IPS-18c (cell line): Measurements from ENCODE around the gene RIT2.

Experiments used
- H3K4me3 ChIP-seq: 2 replicates; pipeline ENCODE4 v1.7.0; 2013; ENCODE audit warnings: low read depth, mild to moderate bottlenecking, low read length, moderate library complexity; ENCODE audit not compliant: insufficient read depth
- H3K9me3 ChIP-seq: one replicate; pipeline ENCODE4 v1.6.1; 2013; ENCODE audit warnings: mild to moderate bottlenecking, low read length, moderate library complexity; ENCODE audit not compliant: control insufficient read depth, insufficient read depth

The RIT2 gene

DNA sequence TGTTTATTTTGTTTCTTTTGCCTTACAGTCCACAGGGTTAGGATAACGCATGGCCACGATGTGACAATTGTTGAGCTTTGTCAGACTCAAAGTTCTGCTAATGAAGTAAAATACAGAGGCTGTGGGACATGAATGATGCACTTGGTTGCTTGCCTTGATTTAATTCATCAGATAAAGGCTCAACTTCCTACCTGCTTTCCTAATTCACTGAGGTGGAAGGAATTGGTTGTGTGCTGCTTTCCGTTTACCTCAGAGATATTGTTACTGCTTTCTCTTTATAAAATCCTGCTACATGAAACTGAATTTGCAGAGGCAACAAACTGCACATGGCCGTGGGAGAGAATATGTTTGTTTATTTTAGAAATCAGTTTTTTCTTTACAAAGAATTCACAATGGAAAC, 6.6 kb downstream of the RIT2 start:
- Histone ChIP-seq H3K4me3 (no peak overlapping the region), H3K9me3 (no peaks in the 10 kb centered on the region)

DNA sequence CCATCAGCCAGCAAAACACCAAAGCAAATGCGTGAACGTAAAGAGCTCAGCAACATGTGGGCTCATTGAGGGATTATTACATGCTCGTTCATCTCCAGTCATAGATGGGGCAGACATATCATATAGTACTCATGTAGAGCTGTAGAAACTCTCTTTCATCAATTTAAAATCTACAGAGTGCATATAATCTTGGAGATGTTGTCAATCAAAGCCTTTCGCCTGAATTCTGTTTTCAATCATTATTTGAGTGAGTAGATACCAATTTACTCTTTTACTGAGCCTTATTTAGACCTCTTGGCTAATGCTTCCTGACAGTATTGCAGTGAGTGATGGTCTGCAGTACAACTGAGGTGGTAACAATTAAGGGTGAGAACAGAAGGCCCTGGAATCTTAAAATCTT, 7.0 kb downstream of the RIT2 start:
- no peaks in the 10 kb centered on the region for H3K9me3 ChIP-seq
- H3K4me3 ChIP-seq: no peak overlapping the region

DNA sequence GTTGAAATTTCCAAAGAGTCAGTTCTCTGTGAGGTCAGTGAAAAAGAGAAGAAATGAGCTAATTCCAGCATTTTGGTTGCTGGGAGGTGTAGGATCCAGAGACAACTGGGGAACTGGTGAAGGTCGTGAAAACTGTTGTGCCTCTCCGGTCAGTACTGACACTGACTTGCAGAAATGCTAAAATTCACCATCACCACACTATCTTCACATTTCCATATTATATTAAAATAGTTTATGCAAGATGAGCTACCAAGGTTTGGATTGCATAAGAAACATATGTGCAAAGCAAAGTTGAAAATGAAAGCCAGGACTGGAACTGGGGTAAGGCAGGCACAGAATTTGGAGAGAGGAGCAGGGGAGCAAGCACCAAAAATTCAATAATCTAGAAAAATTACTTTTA, 21.8 kb downstream of the RIT2 start:
- no peak overlapping the region for H3K4me3 ChIP-seq
- H3K9me3 ChIP-seq: no peaks in the 10 kb centered on the region

DNA sequence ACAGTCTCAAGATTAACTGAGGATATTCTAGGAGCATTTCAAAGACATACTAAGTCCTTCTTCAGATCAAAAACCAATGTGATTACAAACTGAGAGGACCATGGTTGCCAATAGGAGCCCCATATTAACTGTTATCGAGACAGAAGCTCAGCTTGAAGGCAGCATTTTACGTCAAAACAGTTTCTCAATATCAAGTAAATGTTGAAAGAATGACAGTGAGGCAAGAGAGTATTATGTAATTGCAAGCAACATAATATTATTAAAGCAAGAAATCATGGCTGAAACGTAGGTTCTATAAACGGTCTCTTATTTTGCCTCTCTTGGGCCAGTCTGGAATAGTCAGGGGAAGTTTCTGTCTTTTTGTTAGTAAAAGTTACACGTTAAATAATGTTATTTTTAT, 22.9 kb downstream of the RIT2 start:
- no peaks in the 10 kb centered on the region for H3K9me3 ChIP-seq

DNA sequence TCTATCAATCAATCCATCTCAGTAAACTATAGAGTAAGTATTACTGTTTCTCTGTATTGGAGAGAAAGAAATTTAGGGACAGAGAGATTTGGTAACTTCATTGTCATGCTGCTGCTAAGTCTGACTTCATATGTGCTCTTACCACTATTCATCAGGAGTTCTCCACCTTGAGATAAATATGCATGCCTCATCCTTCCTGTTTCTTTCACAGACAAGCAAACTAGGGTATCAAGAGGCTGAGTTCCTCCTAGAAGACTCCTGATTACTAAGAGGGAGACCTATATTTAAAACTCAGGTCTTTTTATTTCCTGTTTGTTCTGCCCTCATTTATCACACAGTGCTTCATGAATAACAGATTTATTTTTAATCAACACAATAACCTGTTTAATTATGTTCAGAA, 34.1 kb downstream of the RIT2 start:
- H3K9me3 ChIP-seq: no peaks in the 10 kb centered on the region
- no peak overlapping the region for H3K4me3 ChIP-seq

More for the DNA sequence above, 22.9 kb downstream of the RIT2 start:
- H3K4me3 ChIP-seq: no peak overlapping the region

DNA sequence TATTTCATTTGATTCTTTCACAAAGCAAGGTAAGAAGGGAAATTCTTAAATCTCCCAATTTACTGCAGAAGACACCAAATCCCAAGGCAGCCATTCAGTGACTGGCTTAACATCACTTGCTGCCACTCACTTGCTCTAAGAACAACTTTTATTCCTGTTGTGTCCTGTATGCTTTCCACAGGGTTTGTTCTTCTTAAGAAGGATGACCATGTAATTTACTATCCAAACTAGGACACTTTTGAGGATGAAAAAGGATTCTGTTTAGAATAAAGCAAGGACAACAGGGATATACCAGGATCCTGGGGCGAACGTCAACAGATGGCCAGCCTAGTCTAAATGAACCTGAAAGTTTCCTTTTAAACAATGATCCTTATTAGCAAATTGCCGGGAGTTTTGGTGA, 34.8 kb downstream of the RIT2 start:
- Histone ChIP-seq H3K9me3 (no peaks in the 10 kb centered on the region), H3K4me3 (no peak overlapping the region)

DNA sequence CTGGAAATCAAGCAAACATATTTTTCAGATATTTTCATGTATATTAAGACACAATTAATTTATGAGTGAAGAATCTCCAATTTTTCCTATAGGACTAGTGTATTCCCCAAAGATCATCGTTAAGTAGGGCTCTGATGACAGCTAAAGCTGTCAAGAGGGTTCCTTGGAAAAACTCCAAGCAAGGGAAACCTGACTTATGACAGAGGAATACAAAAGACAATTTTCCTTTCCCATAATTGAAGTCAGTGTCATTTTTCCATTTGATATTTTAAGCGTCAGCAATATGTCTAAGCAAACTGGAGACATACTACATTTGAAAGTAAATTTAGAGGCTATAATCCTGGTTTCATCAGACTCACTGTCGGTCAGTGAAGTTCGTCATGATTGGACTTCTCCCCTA, 36.1 kb downstream of the RIT2 start:
- Histone ChIP-seq H3K9me3 (no peaks in the 10 kb centered on the region), H3K4me3 (no peak overlapping the region)

DNA sequence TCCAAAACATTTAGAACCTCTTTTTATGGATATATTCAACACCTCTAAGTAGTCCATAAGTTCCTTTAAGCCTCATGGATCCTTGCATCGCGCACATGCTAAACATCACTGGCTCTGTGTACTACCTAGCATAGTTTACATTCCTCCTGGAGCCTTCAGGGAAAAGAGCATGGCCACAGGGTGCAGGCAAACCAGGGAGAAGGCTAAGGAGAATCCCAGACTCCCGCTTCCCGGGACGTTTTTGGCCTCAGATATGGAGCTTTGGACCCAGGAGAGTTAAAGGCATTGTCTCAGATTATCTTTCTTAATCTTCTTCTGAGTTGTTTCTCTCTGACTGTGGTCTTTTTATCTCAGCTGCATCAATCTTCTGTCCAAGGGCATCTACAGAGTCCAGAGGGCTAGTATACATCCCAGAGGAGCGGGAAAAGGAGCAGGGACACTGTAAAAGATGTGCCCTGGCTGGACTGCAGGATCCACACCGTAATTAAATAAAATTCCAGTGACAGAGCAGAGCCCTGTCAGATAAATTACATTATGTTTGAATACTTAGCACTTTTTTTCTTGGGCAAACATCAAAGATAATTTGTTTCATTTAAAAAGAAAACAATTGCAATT, 36.9 kb downstream of the RIT2 start:
- H3K4me3 ChIP-seq: no peak overlapping the region
- no peaks in the 10 kb centered on the region for H3K9me3 ChIP-seq

DNA sequence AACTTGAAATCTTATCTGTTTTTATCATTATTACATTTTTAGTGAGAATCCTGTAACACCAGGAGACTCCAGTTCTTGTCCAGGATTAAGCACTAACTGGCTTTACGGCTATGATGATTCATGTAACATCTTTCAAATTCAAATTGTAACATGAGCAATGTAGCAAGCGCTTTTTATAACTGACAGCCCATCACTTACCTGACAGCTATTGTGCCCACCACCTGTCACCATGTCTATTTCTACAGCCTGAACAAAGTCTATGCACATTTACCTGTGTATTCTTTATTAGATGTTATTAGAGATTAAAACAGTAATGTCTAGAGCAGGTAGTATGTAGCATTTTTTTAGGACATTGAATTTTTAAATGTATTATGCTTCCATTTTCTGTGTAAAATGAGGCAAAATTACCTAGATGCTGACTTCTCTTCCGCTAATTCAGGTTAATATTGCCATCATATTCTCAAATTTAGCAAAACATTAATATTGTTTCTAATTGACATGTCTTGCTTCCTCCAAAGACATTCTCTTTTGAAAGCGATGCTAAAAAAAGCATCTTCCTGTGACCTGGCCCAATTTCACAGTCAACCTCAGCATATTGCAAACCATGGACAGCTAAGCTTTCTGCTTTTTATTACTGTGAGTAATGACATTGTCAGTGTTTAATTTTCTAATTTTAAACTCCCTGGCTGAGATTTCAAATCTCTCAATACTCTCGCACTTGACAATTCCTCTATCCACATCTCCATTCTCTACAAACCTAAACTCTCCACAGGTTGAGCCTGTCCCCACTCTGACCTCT, 37.8 kb downstream of the RIT2 start:
- Histone ChIP-seq H3K9me3 (no peaks in the 10 kb centered on the region), H3K4me3 (no peak overlapping the region)

DNA sequence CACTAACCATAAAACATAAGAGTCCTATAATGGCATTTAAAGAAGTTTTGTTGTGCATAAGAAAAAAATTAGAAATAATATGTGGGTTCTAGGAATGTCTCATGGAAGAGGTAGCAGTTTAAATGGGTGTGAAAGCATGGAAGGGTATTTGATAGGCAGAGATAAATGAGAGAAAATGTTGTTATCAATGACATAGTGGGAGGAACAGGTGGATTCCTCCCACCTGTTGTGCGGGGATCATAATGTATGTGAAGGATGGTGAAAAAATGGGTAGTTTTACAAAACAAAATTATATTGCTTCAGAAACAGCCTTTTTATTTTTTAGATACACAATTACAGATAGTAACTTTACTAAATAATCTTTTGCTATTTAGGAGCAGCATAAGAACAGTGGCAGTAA, 41.7 kb downstream of the RIT2 start:
- Histone ChIP-seq H3K9me3 (no peaks in the 10 kb centered on the region), H3K4me3 (no peak overlapping the region)

DNA sequence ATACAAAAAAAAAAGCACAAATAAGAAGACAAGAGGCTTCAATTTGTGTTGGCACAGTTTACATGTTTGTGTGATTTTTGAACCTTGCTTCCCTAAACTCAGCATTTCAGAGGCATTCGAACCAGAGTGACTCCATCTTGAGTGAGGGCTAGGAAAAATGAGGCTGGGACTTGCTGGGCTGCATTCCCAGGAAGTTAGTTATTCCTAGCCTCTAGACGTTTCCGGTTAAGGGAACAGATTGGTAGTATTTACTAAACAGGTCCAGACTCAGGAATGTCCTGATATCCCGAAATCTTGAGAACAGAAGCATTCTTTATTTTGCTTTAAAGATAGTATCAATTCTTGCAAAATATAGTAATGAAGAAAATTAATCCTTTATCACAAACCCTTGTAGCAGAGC, 46.7 kb downstream of the RIT2 start:
- no peaks in the 10 kb centered on the region for H3K9me3 ChIP-seq
- no peak overlapping the region for H3K4me3 ChIP-seq

DNA sequence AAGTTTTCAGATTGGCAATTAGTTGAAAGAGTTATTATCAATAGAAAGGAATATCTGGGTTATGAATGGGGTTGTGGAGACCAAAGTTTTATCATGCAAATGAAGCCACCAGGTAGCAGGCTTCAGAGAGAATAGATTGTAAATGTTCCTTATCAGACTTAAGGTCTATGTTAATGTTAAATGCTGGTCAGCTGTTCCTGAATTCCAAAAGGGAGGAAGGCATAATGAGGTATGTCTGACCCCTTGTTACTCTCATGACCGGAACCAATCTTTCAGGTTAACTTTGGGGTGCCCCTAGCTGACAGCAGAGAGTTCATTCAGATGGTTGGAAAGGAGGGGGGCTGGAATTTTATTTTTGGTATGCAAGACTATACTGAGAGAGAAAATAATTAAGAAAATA, 47.9 kb downstream of the RIT2 start:
- Histone ChIP-seq H3K9me3 (no peaks in the 10 kb centered on the region), H3K4me3 (no peak overlapping the region)

DNA sequence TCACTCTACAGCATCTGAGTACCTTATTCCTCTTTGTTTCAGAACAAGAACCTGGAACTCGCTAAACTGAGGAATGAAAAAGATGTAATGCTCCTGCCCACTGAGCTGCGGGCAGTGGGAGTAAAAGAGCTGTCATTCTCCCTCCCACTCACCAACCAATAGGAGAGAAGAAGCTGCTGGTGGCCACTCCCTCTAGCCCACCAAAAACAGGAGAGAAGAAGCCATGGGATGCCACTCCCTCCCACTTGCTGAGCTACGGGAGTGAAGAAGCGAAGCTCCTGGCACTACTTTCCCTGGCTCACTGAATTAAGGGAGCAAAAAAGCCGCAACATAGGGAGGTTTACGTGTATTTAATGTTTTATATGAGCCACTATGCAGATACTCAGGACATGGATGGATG, 53.7 kb downstream of the RIT2 start:
- Histone ChIP-seq H3K4me3 (no peak overlapping the region), H3K9me3 (no peaks in the 10 kb centered on the region)

DNA sequence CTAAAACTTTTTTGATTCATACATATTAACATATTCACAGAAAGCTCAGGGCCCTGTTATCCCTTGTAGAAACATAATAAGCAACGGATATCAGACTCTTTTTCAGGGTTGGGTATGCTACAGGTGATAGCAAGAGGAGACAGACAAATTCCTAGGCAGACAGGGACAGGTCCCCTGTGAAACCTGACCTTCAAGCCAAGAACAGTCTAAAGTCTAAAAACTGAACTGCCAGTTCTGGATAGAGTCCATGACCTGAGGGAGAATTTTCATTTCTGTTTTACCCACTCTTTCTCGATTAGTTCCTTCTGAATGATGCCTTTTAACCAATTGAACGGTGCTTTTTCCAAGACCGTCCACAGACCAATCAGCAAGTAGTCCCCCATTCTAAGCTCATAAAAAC, 54.2 kb downstream of the RIT2 start:
- Histone ChIP-seq H3K9me3 (no peaks in the 10 kb centered on the region), H3K4me3 (no peak overlapping the region)

DNA sequence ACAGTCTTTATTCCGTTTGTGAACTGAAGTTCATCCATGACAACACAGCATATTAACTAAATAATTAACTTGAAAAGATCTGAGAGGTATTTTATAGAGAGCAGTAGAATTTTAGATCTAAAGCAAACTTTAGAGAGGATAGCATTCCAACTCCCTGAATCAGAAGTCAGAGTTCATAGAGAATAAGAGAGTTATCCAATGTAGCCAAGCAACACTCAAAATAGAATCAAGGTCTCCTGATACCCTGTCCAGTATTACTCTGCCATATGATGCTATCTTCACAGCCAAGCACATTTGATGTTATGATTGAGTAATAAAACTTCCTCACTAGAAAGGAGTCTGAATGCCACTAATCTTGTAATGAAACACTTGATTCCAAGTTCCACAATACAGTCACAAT, 55.5 kb downstream of the RIT2 start:
- Histone ChIP-seq H3K4me3 (no peak overlapping the region), H3K9me3 (no peaks in the 10 kb centered on the region)

DNA sequence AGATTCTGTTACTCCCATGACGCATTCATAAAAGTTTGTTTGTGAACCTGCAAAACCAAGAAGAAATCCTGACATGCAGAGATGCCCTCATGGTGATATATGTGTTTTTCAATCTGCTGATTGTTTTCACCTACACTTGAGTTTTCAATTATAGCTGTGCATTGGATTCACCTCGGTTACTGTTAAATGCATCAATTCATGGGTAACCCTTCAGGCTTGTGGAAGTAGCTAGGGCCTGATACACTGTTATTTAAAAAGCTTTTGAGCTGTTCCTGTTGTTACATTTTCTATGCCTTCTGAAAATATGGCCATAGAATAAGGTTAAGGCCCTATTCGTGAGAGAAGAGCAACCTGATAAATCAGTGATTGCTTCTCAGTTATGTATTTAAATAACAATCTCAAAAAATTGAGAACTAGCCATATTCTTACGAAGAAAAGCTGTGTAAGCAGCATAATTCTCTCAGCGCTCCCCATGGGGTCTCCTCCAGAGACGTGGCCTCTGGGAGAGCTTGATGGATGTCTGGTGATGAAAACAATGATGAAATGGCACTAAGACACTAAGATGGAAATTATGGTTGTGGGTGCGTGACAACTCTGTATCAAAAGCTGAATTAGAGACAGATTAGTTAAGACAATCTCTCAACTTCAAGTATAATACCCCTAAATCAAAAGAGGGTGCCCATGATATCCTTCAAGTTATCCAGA, 60.5 kb downstream of the RIT2 start:
- Histone ChIP-seq H3K9me3 (no peaks in the 10 kb centered on the region), H3K4me3 (no peak overlapping the region)

DNA sequence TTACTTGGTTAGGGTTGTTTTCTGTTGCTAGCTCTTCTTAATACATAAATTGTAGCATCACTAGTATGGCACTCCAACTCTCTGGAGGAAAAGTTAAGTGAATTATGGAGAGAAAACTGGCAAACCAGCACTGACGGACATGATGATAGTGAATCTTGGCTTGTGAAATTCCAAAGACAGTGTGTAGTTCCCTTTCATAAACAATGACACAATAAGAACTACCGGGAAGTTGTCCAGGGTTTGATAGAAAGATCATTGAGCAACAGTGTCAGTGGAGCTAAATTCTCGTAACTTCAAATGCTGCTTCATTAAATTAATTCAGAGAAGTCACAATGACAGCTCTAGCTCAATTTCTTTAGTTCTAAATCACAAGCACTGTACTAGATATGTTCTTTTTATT, 66.5 kb downstream of the RIT2 start:
- Histone ChIP-seq H3K4me3 (no peak overlapping the region), H3K9me3 (no peaks in the 10 kb centered on the region)

DNA sequence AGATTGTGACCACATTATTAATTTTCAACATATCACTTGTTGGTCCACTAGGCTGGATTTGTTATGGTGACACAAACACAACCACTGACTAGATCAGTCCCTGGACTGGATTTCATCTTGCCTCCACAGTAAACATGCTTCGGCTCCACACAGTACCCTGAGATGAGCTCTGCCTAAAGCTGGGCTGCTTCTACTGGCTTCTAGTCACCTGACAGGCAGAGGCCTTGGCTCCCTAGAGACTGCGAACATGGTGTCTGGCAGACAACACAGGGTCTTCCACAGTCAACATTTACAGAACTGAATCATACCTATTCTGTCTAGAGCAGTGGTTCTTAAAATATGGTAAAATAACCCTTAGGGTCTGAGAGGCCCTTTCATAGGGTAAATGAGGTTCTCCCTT, 69.2 kb downstream of the RIT2 start:
- Histone ChIP-seq H3K9me3 (no peaks in the 10 kb centered on the region), H3K4me3 (no peak overlapping the region)
